GM19025 (cell line): Measurements from ENCODE around the gene AP2M1.
"Not testable (repeated sequence)": the region's sequence is repeated elsewhere in the genome, so short reads cannot be mapped to it uniquely, and the experiment has no call there.

ENCODE experiments used
- ATAC-seq: cut with Tn5 transposase; IDR thresholded peaks from one replicate; pipeline ENCODE4 v1.9.1; 2021; ENCODE audit warnings: mild to moderate bottlenecking, low read depth, moderate library complexity; ENCODE audit not compliant: unreplicated experiment

AP2M1 gene

GRCh38 chr3:184174646-184175492, at the start of gene AP2M1:
Gene AP2M1, plus strand, starts transcription at chr3:184174855. Its CDS starts 2,139 bp downstream, at chr3:184176994.
- peak; percentile 98 for ATAC-seq

- no peak for ATAC-seq
These were observed 48.6 kb upstream of the AP2M1 start for GRCh38 chr3:184126006-184126405.

GRCh38 chr3:184129012-184129411, 45.6 kb upstream of the AP2M1 start:
- no peak for ATAC-seq

DNA sequence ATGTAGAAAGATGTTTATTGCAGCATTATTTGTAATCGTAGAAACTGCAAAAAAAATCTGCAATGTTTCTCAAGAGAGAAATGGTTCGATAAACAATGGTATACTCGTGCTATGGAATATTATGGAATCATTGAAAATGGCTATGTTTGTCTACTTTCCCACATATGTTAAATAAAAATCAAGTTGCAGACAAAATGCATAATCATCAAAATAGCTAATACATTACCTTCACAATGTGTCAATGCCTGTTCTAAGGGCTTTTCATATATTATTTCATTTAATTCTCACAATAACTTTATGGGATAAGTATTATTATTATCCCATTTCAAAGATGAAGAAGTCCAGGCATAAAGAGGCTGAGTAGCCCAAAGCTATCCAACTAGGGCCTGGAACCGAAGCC, 41.7 kb upstream of the AP2M1 start:
- ATAC-seq, result no peak

DNA sequence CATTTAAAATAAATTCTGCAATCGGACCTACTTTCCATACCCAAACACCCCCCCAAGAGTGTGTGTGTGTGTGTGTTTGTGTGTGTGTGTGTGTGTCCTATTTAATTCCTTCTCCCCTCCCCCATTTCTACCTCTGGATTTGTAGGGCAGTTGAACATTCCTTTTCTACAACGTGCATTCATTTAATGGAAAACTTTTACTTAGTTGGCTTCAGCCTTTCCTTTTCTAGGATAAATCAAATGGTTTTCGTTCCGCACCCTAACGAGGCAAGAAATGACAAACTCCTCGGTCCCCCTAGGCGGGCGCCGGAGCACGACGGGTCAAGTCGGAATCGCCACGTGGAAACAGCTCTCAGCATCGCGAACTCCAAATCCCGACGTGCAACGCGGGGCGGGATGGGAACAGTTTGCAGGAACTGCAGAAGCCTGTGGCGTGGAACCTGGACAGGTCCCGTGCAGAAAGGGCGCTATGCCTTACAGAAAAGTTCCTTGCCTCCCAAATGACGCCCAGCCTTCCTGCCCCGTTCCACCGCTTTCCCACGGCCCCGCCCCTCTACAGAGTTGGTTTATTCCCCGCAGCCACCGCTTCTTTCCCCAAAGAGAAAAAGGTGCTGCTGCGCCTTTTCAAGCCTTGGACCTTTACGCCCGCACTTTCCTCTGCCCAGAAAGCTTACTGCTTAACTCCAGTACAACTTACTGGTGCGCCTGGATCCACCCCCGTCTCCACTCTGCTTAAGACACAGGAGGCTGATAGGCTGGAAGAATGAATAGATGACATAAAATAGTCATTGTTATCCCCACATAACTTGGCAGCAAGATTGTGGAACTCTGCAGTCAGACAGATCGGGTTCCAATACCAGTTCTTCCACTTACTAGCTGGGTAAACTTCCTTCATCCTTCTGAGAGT, 40.6 kb upstream of the AP2M1 start:
- no peak for ATAC-seq

DNA sequence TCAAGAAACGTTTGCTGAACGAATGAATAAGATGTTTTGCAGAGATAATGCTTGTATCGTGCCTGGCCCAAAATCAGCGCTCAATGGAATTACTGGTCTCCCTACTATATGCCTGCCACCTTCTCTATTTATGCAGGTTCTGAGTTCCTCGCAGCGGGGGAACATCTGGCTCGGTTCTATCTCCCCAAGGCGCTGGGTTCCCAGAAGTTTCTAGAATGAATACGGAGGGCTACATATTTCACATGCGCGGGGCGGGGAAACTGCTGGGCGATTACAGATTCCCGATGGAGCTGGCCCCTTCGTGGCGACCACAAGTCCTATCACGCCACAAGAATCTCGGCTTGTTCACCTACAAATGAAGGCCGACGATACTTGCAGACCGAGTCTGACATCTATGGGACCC, 39.9 kb upstream of the AP2M1 start:
- ATAC-seq, result peak; percentile 12

GRCh38 chr3:184135149-184135910, 39.3 kb upstream of the AP2M1 start, which contains the start of gene EIF2B5:
Gene EIF2B5, plus strand, starts transcription at chr3:184135358. Its CDS starts 28 bp downstream, at chr3:184135386.
- ATAC-seq, result peak; percentile 84

DNA sequence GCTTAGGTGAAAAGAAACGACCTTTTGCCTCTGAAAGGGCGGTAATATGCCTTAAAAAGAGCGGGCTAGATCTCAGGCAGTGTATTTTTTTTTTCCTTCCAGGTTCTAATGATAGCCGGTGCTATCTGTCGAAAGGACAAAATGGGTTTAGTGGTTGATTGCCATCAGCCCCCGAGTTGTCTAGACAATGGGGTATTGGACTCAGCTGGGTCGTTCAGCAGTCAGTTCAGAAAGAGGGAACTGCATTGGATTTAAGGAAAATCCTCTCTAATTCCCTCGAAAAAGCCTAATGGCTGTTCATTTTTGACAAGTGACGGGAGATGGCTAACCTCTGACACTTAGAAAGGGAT, 38.8 kb upstream of the AP2M1 start:
- no peak for ATAC-seq

DNA sequence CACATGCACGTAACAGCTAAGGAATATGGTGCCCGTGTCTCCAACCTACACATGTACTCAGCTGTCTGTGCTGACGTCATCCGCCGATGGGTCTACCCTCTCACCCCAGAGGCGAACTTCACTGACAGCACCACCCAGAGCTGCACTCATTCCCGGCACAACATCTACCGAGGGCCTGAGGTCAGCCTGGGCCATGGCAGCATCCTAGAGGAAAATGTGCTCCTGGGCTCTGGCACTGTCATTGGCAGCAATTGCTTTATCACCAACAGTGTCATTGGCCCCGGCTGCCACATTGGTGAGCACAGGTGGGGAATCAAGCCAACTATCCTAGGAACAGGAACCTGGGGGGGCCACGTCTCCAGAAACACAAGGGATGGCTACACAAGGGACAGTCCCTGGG, 34.2 kb upstream of the AP2M1 start:
- no peak for ATAC-seq

GRCh38 chr3:184142199-184142598, 32.5 kb upstream of the AP2M1 start:
- no peak for ATAC-seq

DNA sequence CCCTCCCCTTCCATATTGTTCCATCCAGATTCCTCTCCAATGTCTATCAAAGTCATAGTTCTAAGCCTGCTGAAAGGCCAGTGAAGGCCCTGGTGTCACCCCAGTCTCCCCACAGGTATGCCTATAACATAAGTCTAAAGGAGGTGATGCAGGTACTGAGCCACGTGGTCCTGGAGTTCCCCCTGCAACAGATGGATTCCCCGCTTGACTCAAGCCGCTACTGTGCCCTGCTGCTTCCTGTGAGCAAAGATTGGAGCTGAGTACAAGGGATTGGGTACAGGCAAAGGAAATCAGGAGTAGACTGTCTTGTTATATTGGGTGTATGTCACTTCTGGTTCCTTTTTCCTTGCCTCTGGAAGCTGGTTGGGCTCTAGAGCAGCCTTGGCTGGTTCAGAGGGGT, 31.3 kb upstream of the AP2M1 start:
- ATAC-seq, result no peak

DNA sequence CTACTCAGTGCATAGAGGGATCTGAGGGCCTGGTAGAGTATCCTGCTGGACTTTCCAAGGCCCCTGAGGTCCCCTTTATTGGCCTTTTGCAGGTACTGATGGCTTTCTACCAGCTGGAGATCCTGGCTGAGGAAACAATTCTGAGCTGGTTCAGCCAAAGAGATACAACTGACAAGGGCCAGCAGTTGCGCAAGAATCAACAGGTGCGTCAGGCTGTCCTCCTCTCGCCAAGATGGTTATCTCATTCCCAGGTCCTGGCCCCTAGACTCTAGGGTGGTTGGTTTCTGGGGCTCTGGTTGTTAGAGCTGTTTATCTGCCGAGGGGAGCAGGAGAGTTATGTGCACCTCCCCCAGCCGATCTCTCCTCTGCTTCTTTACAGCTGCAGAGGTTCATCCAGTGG, 30.1 kb upstream of the AP2M1 start:
- ATAC-seq, result no peak

DNA sequence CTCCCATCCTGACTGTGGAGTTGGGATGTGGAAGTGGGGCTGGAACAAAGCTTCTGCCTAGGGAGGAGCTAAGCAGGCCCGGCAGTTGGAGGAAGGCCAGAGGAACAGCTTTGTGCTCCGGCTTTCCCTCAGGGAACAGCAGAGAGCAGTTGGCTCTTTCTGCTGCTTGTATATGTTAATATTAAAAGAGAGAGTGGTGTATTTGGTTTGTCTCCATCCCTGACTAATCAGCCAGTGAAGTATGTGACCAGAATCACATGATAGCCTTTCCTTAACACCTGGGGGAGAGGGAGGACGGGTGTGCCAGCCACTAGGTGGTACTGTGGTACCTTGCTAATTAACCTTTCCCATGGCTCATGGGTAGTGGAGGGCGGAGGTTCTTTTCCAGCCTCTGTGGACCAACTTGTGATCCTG, 29.5 kb upstream of the AP2M1 start:
- ATAC-seq, result no peak

DNA sequence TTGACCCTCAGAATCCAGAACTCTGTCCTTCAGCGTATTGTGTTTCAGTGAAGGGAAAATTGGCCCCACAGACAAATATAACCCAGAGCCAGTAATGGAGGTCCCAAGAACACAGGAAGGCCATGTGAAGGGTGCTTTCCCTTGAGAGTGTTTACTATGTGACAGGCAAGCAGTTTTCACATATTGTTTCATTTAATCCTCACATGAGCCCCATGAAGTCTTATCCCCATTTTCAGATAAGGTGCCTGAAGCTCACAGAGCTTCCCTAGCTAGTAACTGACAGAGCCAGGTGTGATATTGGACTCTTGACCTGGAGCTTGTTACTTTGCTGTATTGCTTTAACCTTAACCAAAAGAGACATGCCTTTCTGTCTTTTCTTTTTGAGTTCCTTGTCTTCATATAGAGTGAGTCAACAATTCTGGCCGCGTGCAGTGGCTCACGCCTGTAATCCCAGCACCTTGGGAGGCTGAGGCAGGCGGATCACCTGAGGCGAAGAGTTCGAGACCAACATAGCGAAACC, 28.8 kb upstream of the AP2M1 start:
- ATAC-seq, result no peak

GRCh38 chr3:184148076-184148475, 26.6 kb upstream of the AP2M1 start:
- ATAC-seq, result no peak

GRCh38 chr3:184149123-184149522, 25.5 kb upstream of the AP2M1 start:
- ATAC-seq, result no peak

GRCh38 chr3:184149770-184150169, 24.9 kb upstream of the AP2M1 start:
- not testable (repeated sequence) for ATAC-seq

DNA sequence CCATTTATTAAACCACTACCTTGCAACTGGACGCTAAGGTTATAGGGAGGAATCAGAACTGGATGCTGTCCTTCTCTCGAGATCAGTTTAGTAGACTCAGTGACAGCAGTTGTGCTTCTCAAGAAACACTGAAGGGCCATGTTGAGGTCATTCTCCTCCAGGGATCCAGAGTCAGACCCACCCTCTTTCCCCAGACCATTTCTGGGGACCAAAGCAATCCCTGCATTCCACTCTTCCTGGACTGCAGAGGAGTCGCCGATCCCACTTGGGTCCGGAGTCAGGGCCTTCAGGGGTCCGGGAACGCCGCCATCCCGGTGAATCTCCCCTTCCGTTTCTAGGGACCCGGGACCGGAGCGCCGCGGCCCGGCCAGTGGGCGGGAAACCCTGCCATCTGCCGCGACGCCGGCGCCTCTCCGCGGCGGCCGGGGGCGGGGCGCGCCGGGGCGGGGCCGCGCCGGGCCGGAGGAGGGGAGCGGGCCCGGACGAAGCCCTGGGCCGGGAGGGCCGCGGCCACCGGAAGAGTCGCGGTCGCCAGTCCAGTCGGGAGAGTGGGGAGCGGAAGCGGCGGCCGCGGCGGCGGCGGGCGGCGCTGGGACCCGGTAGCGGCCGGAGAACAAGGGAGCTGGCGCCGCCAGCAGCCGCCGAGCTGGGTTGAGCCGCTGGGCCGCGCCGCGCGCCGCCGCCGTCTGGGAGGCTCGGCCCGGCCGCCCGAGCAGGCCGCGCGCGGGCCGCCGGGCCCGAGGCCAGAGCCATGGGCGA, 19.6 kb upstream of the AP2M1 start, which contains the start of gene DVL3:
TSS of gene DVL3 (plus strand) at position 493 of the 759 bp plus-strand sequence. CDS start at position 752, 259 bp downstream.
- peak; percentile 83 for ATAC-seq

DNA sequence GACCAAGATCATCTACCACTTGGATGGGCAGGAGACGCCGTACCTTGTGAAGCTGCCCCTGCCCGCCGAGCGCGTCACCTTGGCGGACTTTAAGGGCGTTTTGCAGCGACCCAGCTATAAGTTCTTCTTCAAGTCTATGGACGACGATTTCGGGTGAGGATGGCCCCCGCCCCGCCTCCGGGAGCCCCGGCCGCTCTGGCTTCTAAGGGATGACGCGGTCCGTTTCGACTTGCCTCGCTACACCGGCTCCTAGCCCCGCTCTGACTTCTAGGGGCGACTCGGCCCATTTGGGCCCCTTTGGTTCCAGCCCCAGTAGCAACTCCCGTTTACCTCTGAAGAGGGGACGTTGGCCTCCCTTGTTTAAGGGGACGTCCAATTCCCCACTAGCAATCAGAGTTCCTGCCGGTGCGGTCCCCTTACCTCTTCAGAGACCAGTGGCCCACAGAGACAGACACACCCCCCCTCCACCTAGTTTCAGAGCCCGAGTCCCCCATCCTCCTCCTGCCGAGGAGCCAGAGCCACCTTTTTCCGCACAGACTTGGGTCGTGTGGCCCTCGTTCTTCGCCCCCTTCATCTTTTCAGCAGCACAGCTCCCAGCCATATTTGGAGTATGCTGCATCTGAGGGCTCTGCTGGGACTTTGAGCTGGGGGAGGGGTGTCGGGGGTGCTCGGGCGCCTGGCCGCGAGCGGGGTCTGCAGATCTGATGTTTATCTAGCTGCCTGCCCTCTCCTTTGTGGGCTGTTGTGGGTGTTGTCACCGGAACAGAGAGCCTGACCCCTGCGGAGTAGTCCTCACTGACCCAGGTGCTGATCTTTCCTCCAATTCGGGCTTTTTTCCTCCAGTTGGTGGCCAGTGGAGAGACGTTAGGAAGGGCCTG, 18.8 kb upstream of the AP2M1 start:
- ATAC-seq, result peak; percentile 27
